HUES64 (cell line): ENCODE results near the gene TUBAL3.

Source experiments
- H3K27ac ChIP-seq: 2 replicates; pipeline ENCODE4 v1.7.0; 2013; ENCODE audit warnings: low read depth, low read length, inconsistent platforms
- H3K27me3 ChIP-seq: 2 replicates; pipeline ENCODE4 v1.6.1; 2013; ENCODE audit warnings: mild to moderate bottlenecking, low read length; ENCODE audit not compliant: insufficient read depth
- H3K36me3 ChIP-seq: 2 replicates; pipeline ENCODE4 v1.6.1; 2013; ENCODE audit warnings: mild to moderate bottlenecking, low read length; ENCODE audit not compliant: insufficient read depth
- H3K4me1 ChIP-seq: 2 replicates; pipeline ENCODE4 v1.6.1; 2013; ENCODE audit warnings: mild to moderate bottlenecking, low read length, moderate library complexity; ENCODE audit not compliant: insufficient read depth
- H3K4me3 ChIP-seq: 2 replicates; pipeline ENCODE4 v1.5.1; 2013; ENCODE audit warnings: mild to moderate bottlenecking, low read length, moderate library complexity
- H3K9ac ChIP-seq: 2 replicates; pipeline ENCODE4 v1.6.1; 2013; ENCODE audit warnings: mild to moderate bottlenecking, low read depth, low read length
- H3K9me3 ChIP-seq: 2 replicates; pipeline ENCODE4 v1.6.1; 2013; ENCODE audit warnings: low read depth, low read length; ENCODE audit not compliant: insufficient read depth
- WGBS: fragments of 150-250, 120-280 bp; methylation state at CpG from one replicate; pipeline ENCODE4 v1.1.7; 2013; ENCODE audit warnings: missing lambda C conversion rate; 5-methylcytosine and 5-hydroxymethylcytosine counted together

The TUBAL3 gene

GRCh38 chr10:5376450-5376849, 28.2 kb downstream of the TUBAL3 start:
- no peaks in the 10 kb centered on the region for H3K27me3 ChIP-seq
- H3K9ac ChIP-seq = no peak overlapping the region
- WGBS = 74% methylated on average over 4 of the region's 4 CpGs
- no peak overlapping the region for H3K27ac ChIP-seq
- H3K4me1 ChIP-seq = no peaks in the 10 kb centered on the region
- H3K4me3 ChIP-seq = no peak overlapping the region
- H3K9me3 ChIP-seq = no peaks in the 10 kb centered on the region
- H3K36me3 ChIP-seq = no peaks in the 10 kb centered on the region

GRCh38 chr10:5373891-5374611, 30.6 kb downstream of the TUBAL3 start:
- Histone ChIP-seq H3K27me3 (no peaks in the 10 kb centered on the region), H3K4me3 (no peak overlapping the region), H3K9ac (no peak overlapping the region), H3K4me1 (no peaks in the 10 kb centered on the region), H3K36me3 (no peaks in the 10 kb centered on the region), H3K27ac (no peak overlapping the region), H3K9me3 (peaks cover 11% of the 10 kb centered on the region)
- 91% methylated on average over 16 of the region's 22 CpGs for WGBS

GRCh38 chr10:5373307-5373706, 31.3 kb downstream of the TUBAL3 start:
- H3K27ac ChIP-seq = no peak overlapping the region
- H3K36me3 ChIP-seq = no peaks in the 10 kb centered on the region
- no peaks in the 10 kb centered on the region for H3K4me1 ChIP-seq
- 89% methylated on average over 4 of the region's 4 CpGs for WGBS
- H3K9me3 ChIP-seq = peaks cover 11% of the 10 kb centered on the region
- H3K27me3 ChIP-seq = no peaks in the 10 kb centered on the region
- no peak overlapping the region for H3K9ac ChIP-seq
- no peak overlapping the region for H3K4me3 ChIP-seq

- 88% methylated on average over 28 of the region's 28 CpGs for WGBS
- Histone ChIP-seq H3K4me1 (no peaks in the 10 kb centered on the region), H3K36me3 (no peaks in the 10 kb centered on the region), H3K9me3 (peaks cover 11% of the 10 kb centered on the region), H3K27ac (no peak overlapping the region), H3K4me3 (no peak overlapping the region), H3K27me3 (no peaks in the 10 kb centered on the region), H3K9ac (no peak overlapping the region)
Measured at GRCh38 chr10:5370493-5371352, 33.9 kb downstream of the TUBAL3 start.

- Histone ChIP-seq H3K4me1 (no peaks in the 10 kb centered on the region), H3K9ac (no peak overlapping the region), H3K9me3 (peaks cover 11% of the 10 kb centered on the region), H3K4me3 (no peak overlapping the region), H3K27ac (no peak overlapping the region), H3K27me3 (no peaks in the 10 kb centered on the region), H3K36me3 (no peaks in the 10 kb centered on the region)
- 90% methylated on average over 15 of the region's 16 CpGs for WGBS
Measured at GRCh38 chr10:5369362-5370158, 35.1 kb downstream of the TUBAL3 start.

GRCh38 chr10:5365928-5366327, 38.7 kb downstream of the TUBAL3 start:
- no peaks in the 10 kb centered on the region for H3K4me1 ChIP-seq
- H3K27me3 ChIP-seq = no peaks in the 10 kb centered on the region
- no peaks in the 10 kb centered on the region for H3K36me3 ChIP-seq
- no peak overlapping the region for H3K9ac ChIP-seq
- 73% methylated on average over 4 of the region's 5 CpGs for WGBS
- H3K9me3 ChIP-seq = peaks cover 7% of the 10 kb centered on the region
- H3K27ac ChIP-seq = no peak overlapping the region
- no peak overlapping the region for H3K4me3 ChIP-seq

GRCh38 chr10:5364890-5365338, 39.7 kb downstream of the TUBAL3 start, which contains the start of gene UCN3:
UCN3 (plus strand) TSS chr10:5364966; CDS start chr10:5373721, 8,755 bp downstream.
- Histone ChIP-seq H3K27ac (no peak within 1 kb of the TSS), H3K27me3 (no peaks in the 10 kb centered on the region), H3K4me1 (no peaks in the 10 kb centered on the region), H3K9me3 (no peaks in the 10 kb centered on the region), H3K4me3 (no peak within 1 kb of the TSS), H3K9ac (no peak within 1 kb of the TSS), H3K36me3 (no peaks in the 10 kb centered on the region)
- 91% methylated on average over 21 of the region's 21 CpGs for WGBS

- Histone ChIP-seq H3K27ac (no peak overlapping the region), H3K9ac (no peak overlapping the region), H3K4me1 (no peaks in the 10 kb centered on the region), H3K36me3 (no peaks in the 10 kb centered on the region), H3K4me3 (no peak overlapping the region), H3K9me3 (no peaks in the 10 kb centered on the region), H3K27me3 (no peaks in the 10 kb centered on the region)
- 93% methylated on average over 11 of the region's 11 CpGs for WGBS
Measured at GRCh38 chr10:5364374-5364773, 40.3 kb downstream of the TUBAL3 start.

GRCh38 chr10:5362873-5363272, 41.8 kb downstream of the TUBAL3 start:
- Histone ChIP-seq H3K4me3 (no peak overlapping the region), H3K27ac (no peak overlapping the region), H3K4me1 (no peaks in the 10 kb centered on the region), H3K9me3 (no peaks in the 10 kb centered on the region), H3K9ac (no peak overlapping the region), H3K36me3 (no peaks in the 10 kb centered on the region), H3K27me3 (no peaks in the 10 kb centered on the region)

GRCh38 chr10:5361966-5362365, 42.7 kb downstream of the TUBAL3 start:
- H3K9me3 ChIP-seq = no peaks in the 10 kb centered on the region
- H3K9ac ChIP-seq = no peak overlapping the region
- no peaks in the 10 kb centered on the region for H3K27me3 ChIP-seq
- no peaks in the 10 kb centered on the region for H3K4me1 ChIP-seq
- H3K4me3 ChIP-seq = no peak overlapping the region
- no peaks in the 10 kb centered on the region for H3K36me3 ChIP-seq
- no peak overlapping the region for H3K27ac ChIP-seq
- 95% methylated on average over 4 of the region's 4 CpGs for WGBS
